ENCODE measurements around the gene HCN2.

HCN2 gene

GRCh38 chr19:610801-611480, 21.3 kb downstream of the HCN2 start:
- no peak for TF ChIP-seq CTCF (IDR thresholded peaks at IDR 0.05; ENCODE audit: extremely low read depth, missing control alignments)

GRCh38 chr19:611481-611868, 21.8 kb downstream of the HCN2 start:
- DNase-seq (ENCODE audit: low spot score) = peak; percentile 71
- no peak for TF ChIP-seq CTCF (IDR thresholded peaks at IDR 0.05; ENCODE audit: extremely low read depth, missing control alignments)

More at GRCh38 chr19:610801-611480, 21.3 kb downstream of the HCN2 start:
- peak; percentile 87 for DNase-seq (ENCODE audit: low spot score)

- DNase-seq (ENCODE audit: low spot score) = no peak
- no peak for TF ChIP-seq CTCF (IDR thresholded peaks at IDR 0.05; ENCODE audit: extremely low read depth, missing control alignments)
Measured at GRCh38 chr19:612941-613340, 23.3 kb downstream of the HCN2 start.

- TF ChIP-seq CTCF (IDR thresholded peaks at IDR 0.05; ENCODE audit: extremely low read depth, missing control alignments) = no peak
- DNase-seq (ENCODE audit: low spot score) = no peak
Measured at GRCh38 chr19:613732-614567, 24.3 kb downstream of the HCN2 start.

GRCh38 chr19:615619-616018, 25.9 kb downstream of the HCN2 start:
- DNase-seq (ENCODE audit: low spot score) = no peak
- TF ChIP-seq CTCF (IDR thresholded peaks at IDR 0.05; ENCODE audit: extremely low read depth, missing control alignments) = no peak

- no peak for TF ChIP-seq CTCF (IDR thresholded peaks at IDR 0.05; ENCODE audit: extremely low read depth, missing control alignments)
- no peak for DNase-seq (ENCODE audit: low spot score)
Measured at GRCh38 chr19:616062-616700, 26.5 kb downstream of the HCN2 start.

Measured in GM20000 (cell line).